ENCODE data around the gene LRP2BP. TPM values are rescaled to one million over a fixed set of nuclear protein-coding genes. Genes with fewer than 3 reads are reported as not detected.

The LRP2BP gene
- total RNA-seq, 1 donor from 2014 or later, result 0.72 TPM

DNA sequence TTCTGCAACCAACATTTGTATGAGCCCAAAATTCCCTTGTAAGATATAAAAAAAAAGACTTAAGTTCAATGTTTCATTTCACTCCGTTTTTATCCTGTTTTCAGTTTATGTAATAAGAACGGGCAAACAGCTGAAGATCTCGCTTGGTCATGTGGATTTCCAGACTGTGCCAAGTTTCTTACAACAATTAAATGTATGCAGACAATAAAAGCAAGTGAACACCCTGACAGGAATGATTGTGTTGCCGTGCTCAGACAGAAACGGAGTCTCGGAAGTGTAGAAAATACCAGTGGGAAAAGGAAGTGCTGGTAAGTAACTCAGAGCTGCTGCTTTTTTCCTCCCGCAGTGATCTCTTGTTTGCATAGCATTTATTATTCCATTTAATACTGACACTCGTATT, 3.7 kb upstream of the LRP2BP start:
- H3K36me3 ChIP-seq, result peaks cover 39% of the 10 kb centered on the region
- H3K9me3 ChIP-seq, result no peaks in the 10 kb centered on the region
- H3K27ac ChIP-seq, result no peak overlapping the region
- H3K4me3 ChIP-seq, result no peak overlapping the region
- TF ChIP-seq, protein P1, sequence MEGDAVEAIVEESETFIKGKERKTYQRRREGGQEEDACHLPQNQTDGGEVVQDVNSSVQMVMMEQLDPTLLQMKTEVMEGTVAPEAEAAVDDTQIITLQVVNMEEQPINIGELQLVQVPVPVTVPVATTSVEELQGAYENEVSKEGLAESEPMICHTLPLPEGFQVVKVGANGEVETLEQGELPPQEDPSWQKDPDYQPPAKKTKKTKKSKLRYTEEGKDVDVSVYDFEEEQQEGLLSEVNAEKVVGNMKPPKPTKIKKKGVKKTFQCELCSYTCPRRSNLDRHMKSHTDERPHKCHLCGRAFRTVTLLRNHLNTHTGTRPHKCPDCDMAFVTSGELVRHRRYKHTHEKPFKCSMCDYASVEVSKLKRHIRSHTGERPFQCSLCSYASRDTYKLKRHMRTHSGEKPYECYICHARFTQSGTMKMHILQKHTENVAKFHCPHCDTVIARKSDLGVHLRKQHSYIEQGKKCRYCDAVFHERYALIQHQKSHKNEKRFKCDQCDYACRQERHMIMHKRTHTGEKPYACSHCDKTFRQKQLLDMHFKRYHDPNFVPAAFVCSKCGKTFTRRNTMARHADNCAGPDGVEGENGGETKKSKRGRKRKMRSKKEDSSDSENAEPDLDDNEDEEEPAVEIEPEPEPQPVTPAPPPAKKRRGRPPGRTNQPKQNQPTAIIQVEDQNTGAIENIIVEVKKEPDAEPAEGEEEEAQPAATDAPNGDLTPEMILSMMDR (IDR thresholded peaks at IDR 0.05), result no peak
- intact Hi-C loops (cut with DNase I), result no loop called here
- ATAC-seq (no peak), DNase-seq (no peak)
- H3K4me1 ChIP-seq, result peaks cover 12% of the 10 kb centered on the region
- H3K27me3 ChIP-seq, result no peaks in the 10 kb centered on the region

DNA sequence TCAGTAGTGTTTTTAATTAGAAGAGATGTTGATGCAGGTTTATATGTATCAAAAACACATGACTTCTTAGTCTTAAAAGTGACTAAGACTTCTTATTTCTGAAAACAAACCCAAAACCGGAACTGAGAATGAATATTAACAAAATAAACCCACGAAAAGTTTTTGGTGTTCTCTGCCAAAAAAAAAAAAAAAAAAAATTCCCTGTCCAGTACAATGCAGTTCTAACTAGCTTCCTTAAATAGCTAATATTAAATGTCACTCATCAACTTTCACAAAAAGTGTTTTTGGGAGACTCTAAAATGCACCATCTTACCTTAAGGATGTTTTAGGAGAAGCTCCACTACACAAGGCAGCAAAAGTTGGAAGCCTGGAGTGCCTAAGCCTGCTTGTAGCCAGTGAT, 2.9 kb upstream of the LRP2BP start:
- Histone ChIP-seq H3K27ac (no peak overlapping the region), H3K4me1 (peaks cover 12% of the 10 kb centered on the region)
- intact Hi-C loops (cut with DNase I), result no loop called here

DNA sequence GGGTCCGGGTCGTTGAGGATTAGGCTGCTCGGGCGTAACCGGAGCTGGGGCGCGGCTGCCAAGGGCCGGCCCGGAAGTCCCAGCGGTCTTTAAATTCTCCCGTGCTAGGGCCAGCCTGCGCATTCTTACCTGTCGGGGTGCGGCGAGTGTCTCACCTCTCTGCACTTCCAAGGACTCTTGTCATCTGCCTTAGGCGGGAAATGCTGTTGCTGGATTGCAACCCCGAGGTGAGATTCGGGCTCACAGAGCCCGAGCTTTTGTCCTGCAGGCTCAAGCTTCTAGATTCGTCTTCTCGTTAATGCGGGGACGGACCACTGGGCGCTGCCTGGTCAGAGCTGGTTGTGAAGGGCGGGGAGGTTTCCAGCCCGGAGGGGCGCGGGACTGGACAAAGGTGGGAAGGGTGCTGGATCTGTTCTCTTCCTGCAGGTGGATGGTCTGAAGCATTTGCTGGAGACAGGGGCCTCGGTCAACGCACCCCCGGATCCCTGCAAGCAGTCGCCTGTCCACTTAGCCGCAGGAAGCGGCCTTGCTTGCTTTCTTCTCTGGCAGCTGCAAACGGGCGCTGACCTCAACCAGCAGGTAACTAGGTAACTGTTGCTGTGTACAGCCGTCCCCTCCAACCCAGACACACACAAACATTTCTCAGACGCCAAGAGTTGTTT, 1.1 kb upstream of the LRP2BP start, which contains the start of gene ANKRD37:
TSS of gene ANKRD37 (plus strand) at position 118 of the 662 bp plus-strand sequence. CDS start at position 201, 83 bp downstream.
- peaks cover 24% of the 10 kb centered on the region for H3K36me3 ChIP-seq
- peak within 1 kb of the TSS; percentile 98 for H3K27ac ChIP-seq
- TF ChIP-seq, protein P1 (IDR thresholded peaks at IDR 0.05), result no peak
- no peaks in the 10 kb centered on the region for H3K9me3 ChIP-seq
- ATAC-seq (peak; percentile 33), DNase-seq (peak; percentile 74)
- H3K27me3 ChIP-seq, result no peaks in the 10 kb centered on the region
- intact Hi-C loops (cut with DNase I), result no loop called here
- H3K4me1 ChIP-seq, result peaks cover 12% of the 10 kb centered on the region
- peak within 1 kb of the TSS; percentile 73 for H3K4me3 ChIP-seq

More for the DNA sequence above, 2.9 kb upstream of the LRP2BP start:
- TF ChIP-seq, protein P1 (IDR thresholded peaks at IDR 0.05), result no peak
- H3K4me3 ChIP-seq, result no peak overlapping the region
- no peak for DNase-seq
- no peak for ATAC-seq
- peaks cover 38% of the 10 kb centered on the region for H3K36me3 ChIP-seq
- no peaks in the 10 kb centered on the region for H3K9me3 ChIP-seq
- H3K27me3 ChIP-seq, result no peaks in the 10 kb centered on the region

DNA sequence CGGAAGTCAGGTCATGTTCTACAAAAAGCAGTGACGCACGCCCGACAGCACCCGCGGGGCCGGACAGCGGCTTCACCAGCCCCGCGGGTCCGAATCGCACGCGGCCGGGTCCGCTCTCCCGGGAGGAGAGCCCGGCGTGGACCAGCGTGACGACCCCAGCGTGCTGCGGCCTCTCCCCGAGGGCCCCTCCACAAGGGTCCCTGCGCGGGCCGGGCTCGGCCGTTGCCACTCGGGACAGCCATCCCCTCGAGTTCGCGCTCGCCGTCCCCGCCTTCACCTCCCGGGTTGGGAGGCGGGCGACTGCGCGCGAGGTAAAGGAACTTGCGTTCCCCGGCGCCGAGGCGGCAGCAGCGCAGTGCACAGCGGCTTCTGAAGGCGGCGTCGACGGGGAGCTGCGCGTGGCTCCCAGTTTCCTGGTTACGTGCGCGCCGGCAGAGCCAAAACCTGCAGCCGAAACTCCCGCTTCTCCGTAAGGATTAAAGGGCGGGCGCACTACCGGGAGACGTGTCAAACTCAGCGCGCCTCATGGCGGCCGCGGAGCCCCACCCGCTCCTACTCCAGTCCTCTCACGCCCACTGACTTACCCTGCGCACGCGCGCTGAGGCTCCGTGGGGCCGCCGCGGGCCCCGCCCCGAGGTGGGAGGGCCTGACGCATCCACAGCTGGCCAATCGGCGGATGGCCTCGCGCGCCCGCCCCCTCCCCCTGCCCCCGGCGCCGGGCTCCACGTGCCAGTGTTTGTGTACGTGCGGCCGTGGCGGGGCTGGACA, 416 bp upstream of the LRP2BP start:
- intact Hi-C loops (cut with DNase I), result no loop called here
- TF ChIP-seq, protein P1 (IDR thresholded peaks at IDR 0.05), result peak; percentile 8
- ATAC-seq, result peak; percentile 97

DNA sequence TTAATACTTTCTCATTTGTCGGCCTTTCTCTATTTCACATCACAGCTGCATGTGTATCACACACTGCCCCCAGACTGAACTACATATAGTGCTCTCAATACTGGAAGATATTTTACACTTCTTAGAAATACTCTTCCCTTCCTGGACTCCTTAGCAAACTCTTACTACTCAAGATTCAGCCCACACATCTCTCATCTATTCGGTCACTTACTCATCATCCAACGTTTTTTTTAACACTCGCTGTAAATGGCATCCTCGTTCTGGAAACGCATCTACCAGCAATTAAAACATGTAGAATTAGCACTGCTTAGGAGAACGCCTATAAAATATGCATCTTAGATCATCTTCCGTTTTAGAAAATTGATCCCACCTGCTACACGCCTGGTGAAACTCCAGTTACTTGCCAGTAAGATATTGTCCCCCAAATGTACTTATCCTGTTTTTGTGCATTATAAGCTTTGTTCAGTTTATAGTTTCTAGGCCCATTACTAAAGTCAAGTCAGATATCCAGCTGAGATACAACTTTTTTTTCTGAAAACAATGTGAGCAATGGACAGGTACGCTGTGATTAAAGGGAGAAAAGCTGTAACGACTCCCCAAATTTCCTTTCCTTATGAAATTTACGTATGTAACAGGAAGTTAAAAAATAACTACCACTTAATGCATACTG, 1.0 kb downstream of the LRP2BP start:
- no peak for ATAC-seq
- Histone ChIP-seq H3K27me3 (no peaks in the 10 kb centered on the region), H3K4me1 (peaks cover 12% of the 10 kb centered on the region), H3K4me3 (peak overlapping the region; percentile 73), H3K9me3 (no peaks in the 10 kb centered on the region), H3K36me3 (peaks cover 6% of the 10 kb centered on the region), H3K27ac (peak overlapping the region; percentile 98)
- no peak for DNase-seq
- TF ChIP-seq, protein P1 (IDR thresholded peaks at IDR 0.05), result no peak
- intact Hi-C loops (cut with DNase I), result no loop called here

More for the DNA sequence above, 416 bp upstream of the LRP2BP start:
- H3K9me3 ChIP-seq, result no peaks in the 10 kb centered on the region
- no peaks in the 10 kb centered on the region for H3K27me3 ChIP-seq
- H3K36me3 ChIP-seq, result peaks cover 18% of the 10 kb centered on the region
- H3K4me3 ChIP-seq, result peak overlapping the region; percentile 73
- peak; percentile 98 for DNase-seq
- peak overlapping the region; percentile 98 for H3K27ac ChIP-seq
- peaks cover 12% of the 10 kb centered on the region for H3K4me1 ChIP-seq
